Measurements from ENCODE around the gene RESP18. TPM values are rescaled to one million over a fixed set of nuclear protein-coding genes. Genes with fewer than 3 reads are reported as not detected.

Gene RESP18
- total and polyA plus RNA-seq, 2 donors (not counting 1 experiment from before 2014, with no cell fraction given) = not detected

DNA sequence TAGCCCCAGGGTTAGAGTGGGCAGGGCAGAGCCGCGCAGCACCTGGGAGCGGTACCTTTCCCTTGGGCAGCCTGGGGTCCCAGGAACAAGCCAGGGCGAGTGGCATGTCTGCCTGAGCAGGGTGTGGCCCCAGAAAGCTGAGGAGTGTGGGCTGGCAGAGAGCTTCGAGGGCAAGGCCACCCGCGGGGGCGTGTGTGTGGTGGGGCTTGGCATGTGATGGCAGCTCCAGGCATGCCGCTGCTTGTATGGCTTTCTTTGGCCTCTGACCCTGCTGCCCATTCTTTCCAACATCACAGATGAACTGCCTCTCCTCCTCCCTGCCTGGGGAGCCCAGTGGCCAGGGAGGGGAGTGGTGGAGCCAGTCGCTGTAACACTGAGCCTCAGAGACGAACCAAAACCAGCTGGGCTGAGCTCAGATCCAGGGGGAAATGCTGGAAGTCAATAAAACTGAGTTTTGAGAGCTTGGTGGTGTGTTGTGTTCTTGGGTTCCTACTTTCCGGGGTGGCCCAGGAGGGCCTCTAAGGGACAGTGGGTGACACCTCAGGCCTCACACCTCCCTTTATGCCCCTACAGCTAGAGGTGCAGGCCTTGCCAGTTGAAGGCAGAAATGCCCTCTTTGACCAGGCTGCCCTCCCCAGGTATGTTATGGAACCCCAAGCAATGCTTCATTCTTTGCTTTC is 46.0 kb downstream of the RESP18 start:
- H3K36me3 ChIP-seq (replicated peaks in 1 of 2; ENCODE audit: control extremely low read depth in 1 of 2, control insufficient read depth in 1 of 2, extremely low read depth in 1 of 2, insufficient read depth in 2 of 2, low read length in 1 of 2) = peaks cover 2 to 47% of the 10 kb centered on the region in 2 experiments
- H3K79me2 ChIP-seq (ENCODE audit: control insufficient read depth, insufficient read depth, low read length) = no peaks in the 10 kb centered on the region
- Mint-ChIP-seq H3K4me3 (no peak overlapping the region), H3K27me3 (no peaks in the 10 kb centered on the region), H3K9me3 (ENCODE audit: insufficient read depth) (no peaks in the 10 kb centered on the region), H3K4me1 (no peaks in the 10 kb centered on the region), H3K27ac (peak overlapping the region; percentile 56)
- peak; percentile 36 for ATAC-seq (ENCODE audit: low read depth)
- H3K4me3 ChIP-seq (ENCODE audit: control extremely low read depth in 1 of 5, extremely low read depth in 1 of 5, insufficient read depth in 1 of 5, low read depth in 2 of 5, low read length in 4 of 5) = no peak overlapping the region
- intact Hi-C loops (cut with micrococcal nuclease) = no loop called here
- no peak overlapping the region for H2AFZ ChIP-seq (ENCODE audit: insufficient read depth, low read depth, low read length, poor library complexity, severe bottlenecking)
- ChIA-PET POLR2A (interaction anchor here (0.6 to 1.4 kb wide), 3 partner anchors 35 to 110 kb away, joined by 3 to 6 read pairs (median 5); partner anchors contain the start of gene CNPPD1), CTCF (interaction anchor here (0.6 to 15.8 kb wide), 5 partner anchors 7 to 115 kb away, joined by 3 to 239 read pairs (median 4); no protein-coding TSS in a partner anchor)
- 99% methylated on average over 5 of the region's 12 CpGs for WGBS (ENCODE audit: insufficient coverage)
- no peak for TF ChIP-seq EZH2 (IDR thresholded peaks at IDR 0.05; ENCODE audit: borderline replicate concordance, insufficient read depth, low read depth, low read length, poor library complexity, severe bottlenecking)
- TF ChIP-seq, protein P1, sequence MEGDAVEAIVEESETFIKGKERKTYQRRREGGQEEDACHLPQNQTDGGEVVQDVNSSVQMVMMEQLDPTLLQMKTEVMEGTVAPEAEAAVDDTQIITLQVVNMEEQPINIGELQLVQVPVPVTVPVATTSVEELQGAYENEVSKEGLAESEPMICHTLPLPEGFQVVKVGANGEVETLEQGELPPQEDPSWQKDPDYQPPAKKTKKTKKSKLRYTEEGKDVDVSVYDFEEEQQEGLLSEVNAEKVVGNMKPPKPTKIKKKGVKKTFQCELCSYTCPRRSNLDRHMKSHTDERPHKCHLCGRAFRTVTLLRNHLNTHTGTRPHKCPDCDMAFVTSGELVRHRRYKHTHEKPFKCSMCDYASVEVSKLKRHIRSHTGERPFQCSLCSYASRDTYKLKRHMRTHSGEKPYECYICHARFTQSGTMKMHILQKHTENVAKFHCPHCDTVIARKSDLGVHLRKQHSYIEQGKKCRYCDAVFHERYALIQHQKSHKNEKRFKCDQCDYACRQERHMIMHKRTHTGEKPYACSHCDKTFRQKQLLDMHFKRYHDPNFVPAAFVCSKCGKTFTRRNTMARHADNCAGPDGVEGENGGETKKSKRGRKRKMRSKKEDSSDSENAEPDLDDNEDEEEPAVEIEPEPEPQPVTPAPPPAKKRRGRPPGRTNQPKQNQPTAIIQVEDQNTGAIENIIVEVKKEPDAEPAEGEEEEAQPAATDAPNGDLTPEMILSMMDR (IDR thresholded peaks at IDR 0.05) = no peak
- H3K9ac ChIP-seq (ENCODE audit: low read length) = no peak overlapping the region
- no peak overlapping the region for H3K4me2 ChIP-seq (replicated peaks; ENCODE audit: low read depth, low read length, poor library complexity, severe bottlenecking)
- peaks cover 0 to under 1% of the 10 kb centered on the region in 2 donors for H3K4me1 ChIP-seq (ENCODE audit: control insufficient read depth in 2 of 2, insufficient read depth in 2 of 2, low read length in 2 of 2)
- no peak overlapping the region for H3K27ac ChIP-seq (ENCODE audit: low read length in 2 of 2)
- DNase-seq = no peak
- peaks cover 36% of the 10 kb centered on the region for H4K20me1 ChIP-seq (ENCODE audit: control insufficient read depth, insufficient read depth, low read length, poor library complexity, severe bottlenecking)
- H3K27me3 ChIP-seq (replicated peaks in 1 of 4; ENCODE audit: control extremely low read depth in 1 of 4, control insufficient read depth in 3 of 4, insufficient read depth in 4 of 4, low read length in 3 of 4) = no peaks in the 10 kb centered on the region
- H3K9me3 ChIP-seq (ENCODE audit: control extremely low read depth in 1 of 3, control insufficient read depth in 2 of 3, insufficient read depth in 1 of 3, low read length in 2 of 3) = no peaks in the 10 kb centered on the region

DNA sequence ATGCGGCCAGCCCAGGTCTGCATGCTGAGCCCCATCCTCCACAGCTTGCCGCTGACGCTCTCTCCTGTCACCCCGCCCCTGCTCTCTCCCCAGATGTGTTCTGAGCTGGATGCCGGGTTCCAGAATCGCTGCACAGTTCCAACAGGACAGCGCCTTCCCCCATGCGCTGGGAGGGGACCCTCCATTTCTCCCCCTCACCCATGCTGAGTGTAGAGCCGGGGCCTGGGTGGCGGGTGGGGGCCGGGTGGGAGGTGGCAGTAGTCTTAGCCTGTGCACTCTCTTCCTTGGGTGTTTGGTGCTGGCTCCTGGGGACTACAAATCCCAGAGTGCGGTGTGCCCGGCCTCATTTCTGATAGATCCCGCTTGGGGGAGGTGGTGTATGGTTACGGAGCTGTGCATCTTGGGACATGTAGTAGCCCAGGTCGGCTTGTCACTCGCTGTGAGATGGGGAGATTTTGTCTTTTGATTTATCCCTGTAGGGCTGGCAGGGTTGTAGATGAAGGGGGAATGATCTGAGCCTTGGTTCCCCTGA is 46.6 kb downstream of the RESP18 start:
- Mint-ChIP-seq H3K27me3 (no peaks in the 10 kb centered on the region), H3K27ac (no peak overlapping the region), H3K4me3 (no peak overlapping the region), H3K4me1 (peaks cover 5% of the 10 kb centered on the region), H3K9me3 (ENCODE audit: insufficient read depth) (no peaks in the 10 kb centered on the region)
- Histone ChIP-seq H3K9me3 (ENCODE audit: control extremely low read depth in 1 of 3, control insufficient read depth in 2 of 3, insufficient read depth in 1 of 3, low read length in 2 of 3) (no peaks in the 10 kb centered on the region), H3K27ac (ENCODE audit: low read length in 2 of 2) (no peak overlapping the region), H3K79me2 (ENCODE audit: control insufficient read depth, insufficient read depth, low read length) (no peaks in the 10 kb centered on the region), H3K4me1 (ENCODE audit: control insufficient read depth in 2 of 2, insufficient read depth in 2 of 2, low read length in 2 of 2) (peaks cover 2 to 7% of the 10 kb centered on the region in 2 donors), H3K36me3 (replicated peaks in 1 of 2; ENCODE audit: control extremely low read depth in 1 of 2, control insufficient read depth in 1 of 2, extremely low read depth in 1 of 2, insufficient read depth in 2 of 2, low read length in 1 of 2) (peaks cover 2 to 53% of the 10 kb centered on the region in 2 experiments), H4K20me1 (ENCODE audit: control insufficient read depth, insufficient read depth, low read length, poor library complexity, severe bottlenecking) (peaks cover 40% of the 10 kb centered on the region), H3K4me2 (replicated peaks; ENCODE audit: low read depth, low read length, poor library complexity, severe bottlenecking) (no peak overlapping the region), H3K27me3 (replicated peaks in 1 of 4; ENCODE audit: control extremely low read depth in 1 of 4, control insufficient read depth in 3 of 4, insufficient read depth in 4 of 4, low read length in 3 of 4) (no peaks in the 10 kb centered on the region), H3K4me3 (ENCODE audit: control extremely low read depth in 1 of 5, extremely low read depth in 1 of 5, insufficient read depth in 1 of 5, low read depth in 2 of 5, low read length in 4 of 5) (no peak overlapping the region), H3K9ac (ENCODE audit: low read length) (no peak overlapping the region), H2AFZ (ENCODE audit: insufficient read depth, low read depth, low read length, poor library complexity, severe bottlenecking) (no peak overlapping the region)
- ChIA-PET CTCF (interaction anchor here (0.6 to 15.8 kb wide), 5 partner anchors 7 to 115 kb away, joined by 3 to 239 read pairs (median 4); no protein-coding TSS in a partner anchor), POLR2A (interaction anchor here (0.6 kb wide), 1 partner anchor 83 kb away, joined by 3 read pairs; no protein-coding TSS in a partner anchor)
- DNase-seq = no peak
- intact Hi-C loops (cut with micrococcal nuclease) = no loop called here
- TF ChIP-seq, protein P1 (IDR thresholded peaks at IDR 0.05) = no peak
- TF ChIP-seq EZH2 (IDR thresholded peaks at IDR 0.05; ENCODE audit: borderline replicate concordance, insufficient read depth, low read depth, low read length, poor library complexity, severe bottlenecking) = no peak
- 95% methylated on average over 14 of the region's 17 CpGs for WGBS (ENCODE audit: insufficient coverage)
- ATAC-seq (ENCODE audit: low read depth) = no peak
